SU-DHL-6 (cell line): ENCODE results near the gene MAP1A.

ENCODE experiments used
- H2AFZ ChIP-seq: fragments of 200-600 bp; sonication (generic); 2 replicates; pipeline ENCODE4 v1.6.1; 2014; ENCODE audit warnings: low read depth, mild to moderate bottlenecking, moderate library complexity, mixed read lengths, antibody characterized with exemption, low read length; ENCODE audit not compliant: severe bottlenecking
- H3F3A ChIP-seq: fragments of 200-600 bp; shearing (Covaris generic); 2 replicates; pipeline ENCODE4 v1.6.0; 2016; ENCODE audit warnings: antibody characterized with exemption, mild to moderate bottlenecking; ENCODE audit not compliant: insufficient read depth
- H3K27ac ChIP-seq: fragments of 200-600 bp; sonication (generic); 2 replicates; pipeline ENCODE4 v1.5.1; 2016; ENCODE audit warnings: low read depth, mild to moderate bottlenecking, low read length, moderate library complexity, mixed read lengths
- H3K27me3 ChIP-seq: fragments of 200-600 bp; sonication (generic), shearing (Covaris generic); 2 replicates; pipeline ENCODE4 v1.6.0; 2014; ENCODE audit warnings: mild to moderate bottlenecking, low read length
- H3K36me3 ChIP-seq: fragments of 200-600 bp; sonication (generic); 2 replicates; pipeline ENCODE4 v1.6.1; 2014; ENCODE audit warnings: mild to moderate bottlenecking, low read length, mixed read lengths
- H3K4me2 ChIP-seq: fragments of 300-600, 200-600 bp; shearing (Covaris generic), sonication (generic); 2 replicates; pipeline ENCODE4 v1.6.0; 2014; ENCODE audit warnings: low read length, low read depth, mild to moderate bottlenecking; ENCODE audit not compliant: poor library complexity, severe bottlenecking
- H3K4me3 ChIP-seq: fragments of 200-600 bp; sonication (generic); 2 replicates; pipeline ENCODE4 v1.5.1; 2014; ENCODE audit warnings: antibody characterized with exemption, low read length, mild to moderate bottlenecking, mixed read lengths; ENCODE audit not compliant: insufficient read depth, poor library complexity, severe bottlenecking
- H3K79me2 ChIP-seq: fragments of 200-600 bp; sonication (generic); 2 replicates; pipeline ENCODE4 v1.6.1; 2014; ENCODE audit warnings: mild to moderate bottlenecking, low read length, moderate library complexity; ENCODE audit not compliant: insufficient read depth
- H3K9ac ChIP-seq: fragments of 200-600 bp; sonication (generic); 2 replicates; pipeline ENCODE4 v1.7.0; 2014; ENCODE audit warnings: mild to moderate bottlenecking, low read length
- H3K9me2 ChIP-seq: fragments of 200-600 bp; sonication (generic); replicated peaks from 2 replicates; pipeline ENCODE4 v1.6.1; 2014; ENCODE audit warnings: low read length; ENCODE audit not compliant: insufficient read depth
- H3K9me3 ChIP-seq: fragments of 200-600 bp; sonication (generic); 2 replicates; pipeline ENCODE4 v1.6.1; 2014; ENCODE audit warnings: low read length, mixed read lengths; ENCODE audit not compliant: insufficient read depth
- H4K20me1 ChIP-seq: fragments of 200-600 bp; sonication (generic); 2 replicates; pipeline ENCODE4 v1.6.1; 2014; ENCODE audit warnings: low read depth, mild to moderate bottlenecking, antibody characterized with exemption, low read length, moderate library complexity, mixed read lengths
- CTCF ChIP-seq: fragments of 200-600 bp; sonication (generic); IDR thresholded peaks from one replicate; pipeline ENCODE4 v1.5.1; 2017; ENCODE audit warnings: antibody characterized with exemption, mild to moderate bottlenecking, low read length, moderate library complexity; ENCODE audit not compliant: insufficient read depth, poor library complexity, severe bottlenecking
- EZH2phosphoT487 ChIP-seq: fragments of 200-600 bp; sonication (generic), shearing (Covaris generic); conservative IDR thresholded peaks from 2 replicates; pipeline ENCODE4 v1.6.1; 2018; ENCODE audit warnings: mild to moderate bottlenecking, antibody characterized with exemption, low read length, moderate library complexity, mixed read lengths

MAP1A gene

GRCh38 chr15:43473885-43474284 is 43.5 kb upstream of the MAP1A start:
- Histone ChIP-seq H4K20me1 (no peaks in the 10 kb centered on the region), H3K9me2 (no peaks in the 10 kb centered on the region), H3K4me2 (no peak overlapping the region), H2AFZ (no peak overlapping the region), H3K27ac (no peak overlapping the region), H3K79me2 (no peaks in the 10 kb centered on the region), H3F3A (no peaks in the 10 kb centered on the region), H3K27me3 (no peaks in the 10 kb centered on the region), H3K9ac (no peak overlapping the region), H3K9me3 (no peaks in the 10 kb centered on the region), H3K36me3 (peaks cover 42% of the 10 kb centered on the region), H3K4me3 (no peak overlapping the region)
- no peak for TF ChIP-seq EZH2phosphoT487
- no peak for TF ChIP-seq CTCF

DNA sequence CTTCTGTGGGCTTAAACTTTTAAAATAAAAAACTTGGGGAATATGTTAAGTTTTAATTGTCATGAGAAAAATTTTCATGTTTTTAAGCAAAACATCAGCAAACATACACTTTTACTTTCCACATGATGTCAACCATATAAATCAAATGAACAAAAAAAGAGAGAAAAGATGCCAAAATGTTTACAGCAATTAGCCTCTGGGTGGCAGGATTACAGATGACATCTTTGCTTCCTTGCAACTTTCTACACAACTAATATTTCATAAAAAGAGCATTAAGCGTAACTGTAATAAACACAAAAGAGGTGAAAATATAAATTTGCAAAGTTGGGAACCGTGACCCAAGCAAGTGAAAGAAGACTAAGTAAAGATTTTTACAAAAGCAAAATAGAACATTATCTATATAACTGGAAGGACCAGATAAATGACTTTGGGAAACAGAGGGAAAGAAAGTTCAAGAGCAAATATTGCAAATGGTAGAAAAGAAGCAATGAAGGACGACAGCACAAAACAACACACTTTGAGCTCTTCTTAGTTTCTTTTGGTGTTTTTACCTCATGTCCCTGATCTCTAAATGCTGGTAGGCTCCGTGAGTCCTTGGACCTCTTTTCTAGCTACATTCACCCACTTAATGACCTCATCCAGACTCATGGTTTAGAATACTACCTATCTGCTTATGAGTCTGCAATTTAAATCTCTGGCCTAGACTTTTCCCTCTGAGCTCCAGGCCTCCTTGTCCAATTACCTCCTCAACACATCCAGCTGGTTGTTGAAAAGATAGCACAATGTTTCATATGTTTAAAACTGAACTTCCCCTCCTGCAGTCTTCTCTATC is 33.9 kb upstream of the MAP1A start:
- Histone ChIP-seq H3K4me3 (no peak overlapping the region), H3K27ac (no peak overlapping the region), H3K36me3 (peaks cover 10% of the 10 kb centered on the region; the same call in 1 of the 2 replicates), H3K9me3 (no peaks in the 10 kb centered on the region), H3K27me3 (no peaks in the 10 kb centered on the region), H3K9me2 (no peaks in the 10 kb centered on the region), H2AFZ (no peak overlapping the region), H4K20me1 (no peaks in the 10 kb centered on the region), H3K9ac (no peak overlapping the region), H3K79me2 (no peaks in the 10 kb centered on the region), H3F3A (peaks cover 6% of the 10 kb centered on the region; the same call in 1 of the 2 replicates), H3K4me2 (no peak overlapping the region)
- TF ChIP-seq EZH2phosphoT487 (no peak), CTCF (peak; percentile 43)

GRCh38 chr15:43484455-43484854 is 33.0 kb upstream of the MAP1A start:
- Histone ChIP-seq H3F3A (peaks cover 6% of the 10 kb centered on the region; the same call in 1 of the 2 replicates), H2AFZ (no peak overlapping the region), H3K4me2 (no peak overlapping the region), H3K36me3 (peaks cover 2% of the 10 kb centered on the region; the same call in 1 of the 2 replicates), H3K79me2 (no peaks in the 10 kb centered on the region), H3K27ac (no peak overlapping the region), H3K9me2 (no peaks in the 10 kb centered on the region), H4K20me1 (no peaks in the 10 kb centered on the region), H3K9me3 (no peaks in the 10 kb centered on the region), H3K4me3 (no peak overlapping the region), H3K9ac (no peak overlapping the region), H3K27me3 (no peaks in the 10 kb centered on the region)
- TF ChIP-seq CTCF (no peak), EZH2phosphoT487 (no peak)
